ENCODE data around the gene PLCL2.

The PLCL2 gene

GRCh38 chr3:16917256-16917935 is 32.6 kb downstream of the PLCL2 start:
- Mint-ChIP-seq H3K27ac (ENCODE audit: low read depth) (no peak overlapping the region), H3K36me3 (ENCODE audit: insufficient read depth) (no peaks in the 10 kb centered on the region), H3K4me3 (no peak overlapping the region), H3K4me1 (peaks cover 57% of the 10 kb centered on the region), H3K9me3 (no peaks in the 10 kb centered on the region), H3K27me3 (no peaks in the 10 kb centered on the region)
- DNase-seq (ENCODE audit: low spot score in 2 of 2) (no peak), ATAC-seq (replicated peaks; ENCODE audit: extremely low read depth, poor library complexity, severe bottlenecking) (no peak)

GRCh38 chr3:16917980-16918682 is 33.4 kb downstream of the PLCL2 start:
- H3K4me3 Mint-ChIP-seq = no peak overlapping the region
- H3K4me1 Mint-ChIP-seq = peaks cover 56% of the 10 kb centered on the region
- DNase-seq (ENCODE audit: low spot score in 2 of 2) (no peak), ATAC-seq (replicated peaks; ENCODE audit: extremely low read depth, poor library complexity, severe bottlenecking) (no peak)
- H3K36me3 Mint-ChIP-seq (ENCODE audit: insufficient read depth) = no peaks in the 10 kb centered on the region
- H3K27me3 Mint-ChIP-seq = no peaks in the 10 kb centered on the region
- H3K27ac Mint-ChIP-seq (ENCODE audit: low read depth) = no peak overlapping the region
- H3K9me3 Mint-ChIP-seq = no peaks in the 10 kb centered on the region

GRCh38 chr3:16918683-16919025 is 33.9 kb downstream of the PLCL2 start:
- Mint-ChIP-seq H3K36me3 (ENCODE audit: insufficient read depth) (no peaks in the 10 kb centered on the region), H3K27me3 (no peaks in the 10 kb centered on the region), H3K4me3 (no peak overlapping the region), H3K4me1 (peaks cover 60% of the 10 kb centered on the region), H3K9me3 (no peaks in the 10 kb centered on the region), H3K27ac (ENCODE audit: low read depth) (no peak overlapping the region)
- no peak for ATAC-seq (replicated peaks; ENCODE audit: extremely low read depth, poor library complexity, severe bottlenecking)
- no peak for DNase-seq (ENCODE audit: low spot score in 2 of 2)

GRCh38 chr3:16923112-16923511 is 38.4 kb downstream of the PLCL2 start:
- Mint-ChIP-seq H3K9me3 (no peaks in the 10 kb centered on the region), H3K4me3 (no peak overlapping the region), H3K4me1 (peaks cover 47% of the 10 kb centered on the region), H3K27ac (ENCODE audit: low read depth) (peak overlapping the region; percentile 30), H3K27me3 (no peaks in the 10 kb centered on the region), H3K36me3 (ENCODE audit: insufficient read depth) (peaks cover 2% of the 10 kb centered on the region)
- no peak for DNase-seq (ENCODE audit: low spot score in 2 of 2)
- no peak for ATAC-seq (replicated peaks; ENCODE audit: extremely low read depth, poor library complexity, severe bottlenecking)

GRCh38 chr3:16927485-16927884 is 42.7 kb downstream of the PLCL2 start:
- ATAC-seq (replicated peaks; ENCODE audit: extremely low read depth, poor library complexity, severe bottlenecking) (peak; percentile 58), DNase-seq (ENCODE audit: low spot score in 2 of 2) (no peak)
- Mint-ChIP-seq H3K4me1 (peaks cover 73% of the 10 kb centered on the region), H3K4me3 (no peak overlapping the region), H3K27ac (ENCODE audit: low read depth) (no peak overlapping the region), H3K27me3 (no peaks in the 10 kb centered on the region), H3K9me3 (no peaks in the 10 kb centered on the region), H3K36me3 (ENCODE audit: insufficient read depth) (peaks cover 4% of the 10 kb centered on the region)

- ATAC-seq (replicated peaks; ENCODE audit: extremely low read depth, poor library complexity, severe bottlenecking) (no peak), DNase-seq (ENCODE audit: low spot score in 2 of 2) (no peak)
- H3K27ac Mint-ChIP-seq (ENCODE audit: low read depth) = peak overlapping the region; percentile 56
- peaks cover 75% of the 10 kb centered on the region for H3K4me1 Mint-ChIP-seq
- peaks cover 8% of the 10 kb centered on the region for H3K36me3 Mint-ChIP-seq (ENCODE audit: insufficient read depth)
- no peak overlapping the region for H3K4me3 Mint-ChIP-seq
- no peaks in the 10 kb centered on the region for H3K9me3 Mint-ChIP-seq
- H3K27me3 Mint-ChIP-seq = no peaks in the 10 kb centered on the region
Measured at GRCh38 chr3:16928386-16929132, 43.8 kb downstream of the PLCL2 start.

GRCh38 chr3:16929311-16929710 is 44.6 kb downstream of the PLCL2 start:
- H3K4me1 Mint-ChIP-seq = peaks cover 77% of the 10 kb centered on the region
- H3K9me3 Mint-ChIP-seq = no peaks in the 10 kb centered on the region
- H3K4me3 Mint-ChIP-seq = no peak overlapping the region
- peak overlapping the region; percentile 56 for H3K27ac Mint-ChIP-seq (ENCODE audit: low read depth)
- DNase-seq (ENCODE audit: low spot score in 2 of 2) (no peak), ATAC-seq (replicated peaks; ENCODE audit: extremely low read depth, poor library complexity, severe bottlenecking) (no peak)
- peaks cover 8% of the 10 kb centered on the region for H3K36me3 Mint-ChIP-seq (ENCODE audit: insufficient read depth)
- no peaks in the 10 kb centered on the region for H3K27me3 Mint-ChIP-seq

- Mint-ChIP-seq H3K27me3 (no peaks in the 10 kb centered on the region), H3K36me3 (ENCODE audit: insufficient read depth) (peaks cover 10% of the 10 kb centered on the region), H3K27ac (ENCODE audit: low read depth) (no peak overlapping the region), H3K4me3 (no peak overlapping the region), H3K9me3 (no peaks in the 10 kb centered on the region), H3K4me1 (peaks cover 91% of the 10 kb centered on the region)
- DNase-seq (ENCODE audit: low spot score in 2 of 2) (no peak), ATAC-seq (replicated peaks; ENCODE audit: extremely low read depth, poor library complexity, severe bottlenecking) (no peak)
Measured at GRCh38 chr3:16932877-16933276, 48.1 kb downstream of the PLCL2 start.

- peaks cover 87% of the 10 kb centered on the region for H3K4me1 Mint-ChIP-seq
Measured at GRCh38 chr3:16935781-16936180, 51.0 kb downstream of the PLCL2 start.

GRCh38 chr3:16936233-16936632 is 51.5 kb downstream of the PLCL2 start:
- Mint-ChIP-seq H3K4me3 (peak overlapping the region; percentile 62), H3K36me3 (ENCODE audit: insufficient read depth) (peaks cover 9% of the 10 kb centered on the region), H3K27ac (ENCODE audit: low read depth) (peak overlapping the region; percentile 30), H3K4me1 (peaks cover 87% of the 10 kb centered on the region), H3K9me3 (no peaks in the 10 kb centered on the region), H3K27me3 (no peaks in the 10 kb centered on the region)
- ATAC-seq (replicated peaks; ENCODE audit: extremely low read depth, poor library complexity, severe bottlenecking) = peak; percentile 73
- no peak for DNase-seq (ENCODE audit: low spot score in 2 of 2)

More at GRCh38 chr3:16935781-16936180, 51.0 kb downstream of the PLCL2 start:
- Mint-ChIP-seq H3K36me3 (ENCODE audit: insufficient read depth) (peaks cover 7% of the 10 kb centered on the region), H3K27me3 (no peaks in the 10 kb centered on the region), H3K27ac (ENCODE audit: low read depth) (peak overlapping the region; percentile 30), H3K4me3 (peak overlapping the region; percentile 62), H3K9me3 (no peaks in the 10 kb centered on the region)
- no peak for DNase-seq (ENCODE audit: low spot score in 2 of 2)
- no peak for ATAC-seq (replicated peaks; ENCODE audit: extremely low read depth, poor library complexity, severe bottlenecking)

- peak overlapping the region; percentile 62 for H3K4me3 Mint-ChIP-seq
- no peaks in the 10 kb centered on the region for H3K9me3 Mint-ChIP-seq
- H3K4me1 Mint-ChIP-seq = peaks cover 88% of the 10 kb centered on the region
- H3K27me3 Mint-ChIP-seq = no peaks in the 10 kb centered on the region
- DNase-seq (ENCODE audit: low spot score in 2 of 2) (no peak), ATAC-seq (replicated peaks; ENCODE audit: extremely low read depth, poor library complexity, severe bottlenecking) (no peak)
- H3K36me3 Mint-ChIP-seq (ENCODE audit: insufficient read depth) = peaks cover 11% of the 10 kb centered on the region
- H3K27ac Mint-ChIP-seq (ENCODE audit: low read depth) = peak overlapping the region; percentile 30
Measured at GRCh38 chr3:16936676-16937230, 52.0 kb downstream of the PLCL2 start.

- DNase-seq (ENCODE audit: low spot score in 2 of 2) (no peak), ATAC-seq (replicated peaks; ENCODE audit: extremely low read depth, poor library complexity, severe bottlenecking) (no peak)
- Mint-ChIP-seq H3K4me3 (peak overlapping the region; percentile 25), H3K27ac (ENCODE audit: low read depth) (no peak overlapping the region), H3K4me1 (peaks cover 88% of the 10 kb centered on the region), H3K36me3 (ENCODE audit: insufficient read depth) (peaks cover 11% of the 10 kb centered on the region), H3K9me3 (no peaks in the 10 kb centered on the region), H3K27me3 (no peaks in the 10 kb centered on the region)
Measured at GRCh38 chr3:16937326-16937845, 52.6 kb downstream of the PLCL2 start.

Data from central memory CD8-positive, alpha-beta T cell (primary cell).